ENCODE measurements around the gene ROBO1. TPM values are rescaled to one million over a fixed set of nuclear protein-coding genes. Genes with fewer than 3 reads are reported as not detected.

ROBO1 gene
- total RNA-seq, 4 donors from 2014 or later = 12.3 to 112 (median 27.1) TPM

DNA sequence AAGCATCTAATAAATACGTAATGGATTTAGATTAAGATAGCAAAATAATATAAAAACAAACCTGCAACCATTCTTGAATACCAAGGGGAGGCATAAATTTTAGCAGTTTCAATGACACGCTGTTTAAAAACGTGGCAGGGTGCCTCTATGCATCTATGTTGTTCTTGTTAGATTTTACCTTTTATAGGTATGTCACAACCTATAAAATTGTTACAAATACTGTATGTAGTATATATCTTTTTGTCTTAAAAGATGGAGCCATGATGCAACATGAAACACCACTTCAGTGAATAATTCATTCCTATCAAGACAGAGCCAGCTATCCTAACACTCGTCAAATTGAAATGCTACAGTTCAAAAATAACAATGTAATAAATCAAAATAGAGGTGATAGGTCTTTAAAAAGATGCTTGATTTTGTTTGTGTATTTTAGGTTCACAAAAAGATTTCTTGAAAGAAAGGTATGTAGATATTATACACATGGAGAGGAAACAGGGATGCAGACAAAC lies 1059.2 kb downstream of the ROBO1 start:
- DNase-seq = no peak
- no peak for TF ChIP-seq POLR2A (IDR thresholded peaks at IDR 0.05)
- TF ChIP-seq, protein P1, sequence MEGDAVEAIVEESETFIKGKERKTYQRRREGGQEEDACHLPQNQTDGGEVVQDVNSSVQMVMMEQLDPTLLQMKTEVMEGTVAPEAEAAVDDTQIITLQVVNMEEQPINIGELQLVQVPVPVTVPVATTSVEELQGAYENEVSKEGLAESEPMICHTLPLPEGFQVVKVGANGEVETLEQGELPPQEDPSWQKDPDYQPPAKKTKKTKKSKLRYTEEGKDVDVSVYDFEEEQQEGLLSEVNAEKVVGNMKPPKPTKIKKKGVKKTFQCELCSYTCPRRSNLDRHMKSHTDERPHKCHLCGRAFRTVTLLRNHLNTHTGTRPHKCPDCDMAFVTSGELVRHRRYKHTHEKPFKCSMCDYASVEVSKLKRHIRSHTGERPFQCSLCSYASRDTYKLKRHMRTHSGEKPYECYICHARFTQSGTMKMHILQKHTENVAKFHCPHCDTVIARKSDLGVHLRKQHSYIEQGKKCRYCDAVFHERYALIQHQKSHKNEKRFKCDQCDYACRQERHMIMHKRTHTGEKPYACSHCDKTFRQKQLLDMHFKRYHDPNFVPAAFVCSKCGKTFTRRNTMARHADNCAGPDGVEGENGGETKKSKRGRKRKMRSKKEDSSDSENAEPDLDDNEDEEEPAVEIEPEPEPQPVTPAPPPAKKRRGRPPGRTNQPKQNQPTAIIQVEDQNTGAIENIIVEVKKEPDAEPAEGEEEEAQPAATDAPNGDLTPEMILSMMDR (IDR thresholded peaks at IDR 0.05) = no peak
- Histone ChIP-seq H3K36me3 (no peaks in the 10 kb centered on the region), H3K9me3 (no peaks in the 10 kb centered on the region), H3K4me3 (no peak overlapping the region), H3K27me3 (no peaks in the 10 kb centered on the region), H3K27ac (no peak overlapping the region), H3K4me1 (no peaks in the 10 kb centered on the region)
- intact Hi-C loops (cut with DNase I; ENCODE audit: low total_unique reads) = no loop called here

DNA sequence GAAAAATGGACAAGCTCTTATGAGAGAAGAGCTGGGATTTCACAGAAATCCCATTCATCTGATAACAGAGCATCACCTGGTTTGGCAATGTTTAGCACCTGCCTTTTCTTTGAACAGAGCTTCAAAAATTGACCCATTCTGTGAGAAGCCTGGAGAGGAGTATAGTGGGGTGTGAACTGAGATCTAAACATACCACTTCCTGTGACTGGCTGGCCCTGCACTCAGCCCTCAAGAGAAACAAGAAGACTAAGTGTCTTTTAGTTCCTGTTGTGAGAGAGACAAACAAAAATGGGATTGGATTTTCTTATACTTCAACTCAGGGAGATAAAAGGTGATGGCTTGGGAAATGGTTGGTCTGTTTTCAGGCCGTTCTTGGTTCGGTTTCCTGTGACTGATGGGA lies 1060.2 kb downstream of the ROBO1 start:
- intact Hi-C loops (cut with DNase I; ENCODE audit: low total_unique reads) = no loop called here
- no peak overlapping the region for H3K27ac ChIP-seq
- no peaks in the 10 kb centered on the region for H3K9me3 ChIP-seq
- no peaks in the 10 kb centered on the region for H3K36me3 ChIP-seq
- no peak overlapping the region for H3K4me3 ChIP-seq
- DNase-seq = no peak
- H3K4me1 ChIP-seq = no peaks in the 10 kb centered on the region
- TF ChIP-seq POLR2A (IDR thresholded peaks at IDR 0.05) = no peak
- TF ChIP-seq, protein P1 (IDR thresholded peaks at IDR 0.05) = no peak
- no peaks in the 10 kb centered on the region for H3K27me3 ChIP-seq

DNA sequence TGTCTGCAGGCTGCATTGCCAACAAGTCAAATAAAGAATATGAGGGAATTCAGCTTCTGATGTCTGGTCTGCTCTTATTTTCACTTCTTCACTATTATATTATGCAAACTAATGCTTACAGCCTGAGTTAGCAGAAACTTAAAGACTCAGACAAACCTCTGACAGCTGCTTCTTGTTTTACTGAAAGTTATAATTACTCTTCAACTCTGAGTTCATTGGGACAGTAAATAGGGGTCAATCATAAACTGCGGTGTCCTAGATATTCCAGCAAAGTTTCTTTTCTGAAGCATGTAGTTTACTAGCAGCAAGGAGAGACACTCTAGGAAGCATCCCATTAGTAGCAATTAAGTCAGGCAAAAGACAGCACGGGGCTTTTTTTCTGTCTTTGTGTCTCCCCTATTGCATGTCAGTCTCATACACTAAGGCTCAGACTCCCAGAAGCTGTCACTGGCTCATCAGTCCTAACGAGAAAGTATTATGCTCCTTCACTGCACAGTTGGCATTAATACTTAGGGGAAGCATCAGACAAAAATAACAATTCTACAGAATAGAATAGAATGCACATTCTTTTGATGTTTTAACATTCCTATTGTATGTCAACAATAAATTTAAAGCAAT lies 1060.8 kb downstream of the ROBO1 start:
- no peak for DNase-seq
- TF ChIP-seq, protein P1 (IDR thresholded peaks at IDR 0.05) = no peak
- no peak for TF ChIP-seq POLR2A (IDR thresholded peaks at IDR 0.05)
- Histone ChIP-seq H3K9me3 (no peaks in the 10 kb centered on the region), H3K4me1 (no peaks in the 10 kb centered on the region), H3K4me3 (no peak overlapping the region), H3K27ac (no peak overlapping the region), H3K36me3 (no peaks in the 10 kb centered on the region), H3K27me3 (no peaks in the 10 kb centered on the region)
- intact Hi-C loops (cut with DNase I; ENCODE audit: low total_unique reads) = no loop called here

DNA sequence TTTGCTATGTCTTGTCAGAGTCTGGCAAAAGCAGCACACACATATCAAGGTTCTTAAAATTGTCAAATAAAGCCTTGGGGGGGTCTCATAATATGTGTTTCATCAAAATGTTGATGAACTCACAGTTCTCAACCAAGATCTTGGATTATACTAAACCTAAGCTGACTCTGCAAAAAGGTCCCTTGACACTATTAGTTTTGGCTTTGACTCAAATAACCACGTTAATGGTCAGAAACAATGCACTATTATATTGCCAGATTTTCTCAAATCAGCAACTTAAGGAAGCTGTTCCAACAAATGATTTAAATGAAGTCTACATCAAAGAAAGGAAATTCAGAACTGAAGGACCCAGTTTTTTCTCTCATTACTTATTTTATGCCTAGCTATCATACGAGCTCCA lies 1063.9 kb downstream of the ROBO1 start:
- no peak overlapping the region for H3K27ac ChIP-seq

DNA sequence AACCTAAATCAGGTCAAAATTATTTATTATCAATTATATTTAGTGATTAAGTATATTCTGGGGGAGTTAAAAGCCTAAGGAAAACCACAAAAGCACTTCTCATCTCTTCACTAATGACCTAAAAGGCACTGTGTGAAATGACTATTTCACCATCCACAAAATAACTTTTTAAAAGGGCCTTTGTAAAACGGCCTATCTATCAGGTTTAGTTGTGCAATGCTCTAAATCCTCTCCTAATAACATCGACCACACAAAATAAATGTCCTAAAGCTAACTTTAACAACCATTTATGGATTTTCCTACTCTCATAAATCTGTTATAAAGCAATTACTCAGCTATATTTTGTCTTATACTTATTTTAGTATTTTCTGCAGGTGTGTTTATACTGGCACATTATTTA lies 1066.3 kb downstream of the ROBO1 start:
- Histone ChIP-seq H3K4me1 (no peaks in the 10 kb centered on the region), H3K9me3 (no peaks in the 10 kb centered on the region), H3K4me3 (no peak overlapping the region), H3K27ac (no peak overlapping the region), H3K27me3 (no peaks in the 10 kb centered on the region), H3K36me3 (no peaks in the 10 kb centered on the region)
- intact Hi-C loops (cut with DNase I; ENCODE audit: low total_unique reads) = no loop called here
- TF ChIP-seq POLR2A (IDR thresholded peaks at IDR 0.05) = no peak
- TF ChIP-seq, protein P1 (IDR thresholded peaks at IDR 0.05) = no peak
- DNase-seq = no peak

More for the DNA sequence above, 1063.9 kb downstream of the ROBO1 start:
- H3K9me3 ChIP-seq = no peaks in the 10 kb centered on the region
- TF ChIP-seq POLR2A (IDR thresholded peaks at IDR 0.05) = no peak
- TF ChIP-seq, protein P1 (IDR thresholded peaks at IDR 0.05) = no peak
- H3K27me3 ChIP-seq = no peaks in the 10 kb centered on the region
- H3K4me1 ChIP-seq = no peaks in the 10 kb centered on the region
- no peak overlapping the region for H3K4me3 ChIP-seq
- no peak for DNase-seq
- H3K36me3 ChIP-seq = no peaks in the 10 kb centered on the region
- intact Hi-C loops (cut with DNase I; ENCODE audit: low total_unique reads) = no loop called here
